Measurements from ENCODE around the gene MACROD1. TPM values are rescaled to one million over a fixed set of nuclear protein-coding genes. Genes with fewer than 3 reads are reported as not detected.

Gene MACROD1
- total RNA-seq, 2 experiments from 2014 or later: 6.0 to 6.3 TPM

DNA sequence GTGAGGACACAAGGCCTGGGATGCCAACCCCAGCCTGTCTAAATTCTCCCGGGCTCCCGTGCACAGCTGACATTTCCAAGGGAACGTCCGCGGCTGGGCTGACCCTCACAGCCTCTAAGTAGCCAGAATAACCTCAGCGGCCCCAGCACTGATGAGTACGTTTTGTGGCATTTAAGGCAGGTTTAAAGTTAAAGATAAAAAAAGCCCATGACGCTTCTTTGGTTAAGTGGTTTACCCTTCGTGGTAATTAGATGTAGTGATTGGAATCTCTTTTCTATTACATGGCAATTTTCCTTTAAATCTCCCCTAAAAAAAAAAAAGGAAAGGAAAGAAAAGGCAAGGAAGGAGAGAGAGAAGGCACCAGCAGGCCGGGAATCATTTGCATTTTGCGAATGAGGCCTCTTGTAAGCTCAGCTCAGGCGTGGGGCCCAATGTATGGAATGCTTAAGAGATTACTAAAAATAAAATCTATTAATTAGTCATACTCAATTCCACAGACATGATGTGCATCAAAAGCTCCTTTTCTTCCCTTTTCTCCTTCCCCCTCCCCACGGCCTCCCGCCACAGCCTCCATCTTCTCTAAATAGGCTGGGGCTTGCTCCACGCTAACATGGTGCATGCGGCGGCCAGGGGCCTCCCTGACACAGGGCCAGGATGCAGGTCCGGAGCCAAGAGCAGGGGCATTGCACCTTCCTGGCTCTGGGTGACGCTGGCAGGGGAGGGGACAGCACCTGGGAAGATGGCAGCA is 44.1 kb downstream of the MACROD1 start:
- Histone ChIP-seq H3K27ac (ENCODE audit: low read depth in 1 of 2, low read length in 2 of 2) (no peak overlapping the region), H3K9me3 (ENCODE audit: control insufficient read depth in 1 of 2, insufficient read depth in 1 of 2, low read length in 2 of 2) (peaks cover 0 to 9% of the 10 kb centered on the region in 2 experiments), H3K4me3 (ENCODE audit: low read length) (no peak overlapping the region), H3K4me1 (ENCODE audit: insufficient read depth, low read length) (peaks cover 6% of the 10 kb centered on the region), H3K27me3 (ENCODE audit: control insufficient read depth in 1 of 2, insufficient read depth in 2 of 2, low read length in 2 of 2) (no peaks in the 10 kb centered on the region), H3K36me3 (ENCODE audit: insufficient read depth, low read length) (no peaks in the 10 kb centered on the region)
- Mint-ChIP-seq H3K9me3 (no peaks in the 10 kb centered on the region), H3K27ac (no peak overlapping the region), H3K4me3 (no peak overlapping the region), H3K27me3 (no peaks in the 10 kb centered on the region), H3K36me3 (ENCODE audit: low read depth) (no peaks in the 10 kb centered on the region), H3K4me1 (ENCODE audit: low read depth) (no peaks in the 10 kb centered on the region)
- ChIA-PET CTCF (no interaction called here), POLR2A (no interaction called here)
- TF ChIP-seq, protein P1, sequence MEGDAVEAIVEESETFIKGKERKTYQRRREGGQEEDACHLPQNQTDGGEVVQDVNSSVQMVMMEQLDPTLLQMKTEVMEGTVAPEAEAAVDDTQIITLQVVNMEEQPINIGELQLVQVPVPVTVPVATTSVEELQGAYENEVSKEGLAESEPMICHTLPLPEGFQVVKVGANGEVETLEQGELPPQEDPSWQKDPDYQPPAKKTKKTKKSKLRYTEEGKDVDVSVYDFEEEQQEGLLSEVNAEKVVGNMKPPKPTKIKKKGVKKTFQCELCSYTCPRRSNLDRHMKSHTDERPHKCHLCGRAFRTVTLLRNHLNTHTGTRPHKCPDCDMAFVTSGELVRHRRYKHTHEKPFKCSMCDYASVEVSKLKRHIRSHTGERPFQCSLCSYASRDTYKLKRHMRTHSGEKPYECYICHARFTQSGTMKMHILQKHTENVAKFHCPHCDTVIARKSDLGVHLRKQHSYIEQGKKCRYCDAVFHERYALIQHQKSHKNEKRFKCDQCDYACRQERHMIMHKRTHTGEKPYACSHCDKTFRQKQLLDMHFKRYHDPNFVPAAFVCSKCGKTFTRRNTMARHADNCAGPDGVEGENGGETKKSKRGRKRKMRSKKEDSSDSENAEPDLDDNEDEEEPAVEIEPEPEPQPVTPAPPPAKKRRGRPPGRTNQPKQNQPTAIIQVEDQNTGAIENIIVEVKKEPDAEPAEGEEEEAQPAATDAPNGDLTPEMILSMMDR (IDR thresholded peaks at IDR 0.05): no peak
- no peak for DNase-seq
- intact Hi-C loops (cut with DNase I, micrococcal nuclease): no loop called here
- no peak for ATAC-seq (ENCODE audit: poor library complexity)

DNA sequence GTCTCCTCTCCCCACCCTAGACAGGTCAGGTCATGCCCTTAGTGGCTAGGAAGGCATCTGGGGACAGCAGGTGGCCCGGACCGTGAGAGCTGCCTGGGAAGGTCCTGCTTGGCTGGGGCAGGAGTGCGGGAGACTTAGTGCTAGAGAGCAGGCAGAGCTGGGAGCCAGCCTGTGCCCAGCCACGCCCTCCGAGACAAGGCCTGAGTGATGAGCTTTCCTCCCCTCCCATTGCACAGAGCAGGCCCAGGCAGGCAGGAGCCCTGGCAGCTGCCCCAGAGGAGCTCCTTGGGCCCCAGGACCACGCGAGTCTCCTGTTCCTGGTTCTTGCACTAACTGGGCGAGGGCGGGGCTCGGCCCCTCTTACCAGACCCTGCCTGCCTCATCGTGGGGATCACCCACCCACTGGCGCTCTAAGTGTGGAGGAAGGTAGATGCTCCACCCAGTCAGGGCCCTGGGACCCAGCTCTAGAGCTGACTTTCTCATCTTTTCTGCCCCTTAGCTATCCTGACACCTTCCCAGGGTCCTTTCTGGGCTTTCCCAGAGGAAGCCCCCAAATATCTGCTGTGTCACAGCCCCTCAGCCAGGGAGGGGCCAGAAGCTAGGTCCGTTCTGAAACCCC is 44.9 kb downstream of the MACROD1 start:
- no peaks in the 10 kb centered on the region for H3K9me3 Mint-ChIP-seq
- CTCF ChIA-PET: no interaction called here
- no peak for ATAC-seq (ENCODE audit: poor library complexity)
- no peaks in the 10 kb centered on the region for H3K27me3 Mint-ChIP-seq
- Histone ChIP-seq H3K4me3 (ENCODE audit: low read length) (no peak overlapping the region), H3K36me3 (ENCODE audit: insufficient read depth, low read length) (no peaks in the 10 kb centered on the region), H3K27me3 (ENCODE audit: control insufficient read depth in 1 of 2, insufficient read depth in 2 of 2, low read length in 2 of 2) (no peaks in the 10 kb centered on the region), H3K9me3 (ENCODE audit: control insufficient read depth in 1 of 2, insufficient read depth in 1 of 2, low read length in 2 of 2) (peaks cover 0 to 14% of the 10 kb centered on the region in 2 experiments), H3K4me1 (ENCODE audit: insufficient read depth, low read length) (peaks cover 6% of the 10 kb centered on the region), H3K27ac (ENCODE audit: low read depth in 1 of 2, low read length in 2 of 2) (no peak overlapping the region)
- H3K36me3 Mint-ChIP-seq (ENCODE audit: low read depth): no peaks in the 10 kb centered on the region
- H3K4me3 Mint-ChIP-seq: no peak overlapping the region
- DNase-seq: no peak
- H3K27ac Mint-ChIP-seq: no peak overlapping the region
- H3K4me1 Mint-ChIP-seq (ENCODE audit: low read depth): no peaks in the 10 kb centered on the region
- POLR2A ChIA-PET: no interaction called here
- TF ChIP-seq, protein P1 (IDR thresholded peaks at IDR 0.05): no peak
- intact Hi-C loops (cut with DNase I, micrococcal nuclease): no loop called here

DNA sequence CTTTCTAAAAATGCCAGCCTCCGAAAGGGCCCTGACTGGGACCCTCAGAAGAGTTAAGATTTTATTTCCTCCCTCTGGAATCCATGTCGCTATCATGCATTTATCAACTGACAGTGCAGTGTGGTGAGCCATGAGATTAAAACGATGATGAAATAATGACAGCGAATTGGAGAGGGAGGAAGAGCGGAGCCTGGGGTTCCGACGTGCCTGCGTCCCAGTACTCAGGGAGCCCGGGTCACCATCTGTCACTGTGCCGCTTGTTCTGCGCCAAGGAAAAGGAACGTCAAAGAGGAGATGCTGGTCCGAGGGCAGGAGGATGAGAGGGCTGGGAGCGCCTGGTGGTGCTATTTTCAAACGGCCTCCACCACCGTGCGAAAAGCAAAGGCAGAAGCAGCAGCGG is 46.2 kb downstream of the MACROD1 start:
- no peaks in the 10 kb centered on the region for H3K27me3 Mint-ChIP-seq
- H3K36me3 ChIP-seq (ENCODE audit: insufficient read depth, low read length): no peaks in the 10 kb centered on the region
- ATAC-seq (ENCODE audit: poor library complexity) (no peak), DNase-seq (no peak)
- no peaks in the 10 kb centered on the region for H3K9me3 Mint-ChIP-seq
- CTCF ChIA-PET: interaction anchor here (0.6 kb wide), 1 partner anchor 51 kb away, joined by 3 read pairs; no protein-coding TSS in a partner anchor
- no peak overlapping the region for H3K4me3 Mint-ChIP-seq
- intact Hi-C loops (cut with DNase I, micrococcal nuclease): no loop called here
- H3K27me3 ChIP-seq (ENCODE audit: control insufficient read depth in 1 of 2, insufficient read depth in 2 of 2, low read length in 2 of 2): no peaks in the 10 kb centered on the region
- H3K27ac Mint-ChIP-seq: no peak overlapping the region
- H3K4me3 ChIP-seq (ENCODE audit: low read length): no peak overlapping the region
- H3K4me1 ChIP-seq (ENCODE audit: insufficient read depth, low read length): no peaks in the 10 kb centered on the region
- TF ChIP-seq, protein P1 (IDR thresholded peaks at IDR 0.05): no peak
- peaks cover 0 to 14% of the 10 kb centered on the region in 2 experiments for H3K9me3 ChIP-seq (ENCODE audit: control insufficient read depth in 1 of 2, insufficient read depth in 1 of 2, low read length in 2 of 2)
- H3K27ac ChIP-seq (ENCODE audit: low read depth in 1 of 2, low read length in 2 of 2): no peak overlapping the region
- H3K4me1 Mint-ChIP-seq (ENCODE audit: low read depth): no peaks in the 10 kb centered on the region
- no peaks in the 10 kb centered on the region for H3K36me3 Mint-ChIP-seq (ENCODE audit: low read depth)
- POLR2A ChIA-PET: no interaction called here
